ENCODE results near the gene PELI1. TPM values are rescaled to one million over a fixed set of nuclear protein-coding genes. Genes with fewer than 3 reads are reported as not detected.

PELI1 gene
- total and polyA plus RNA-seq, 4 donors = 21.9 to 45.4 (median 39.0) TPM

DNA sequence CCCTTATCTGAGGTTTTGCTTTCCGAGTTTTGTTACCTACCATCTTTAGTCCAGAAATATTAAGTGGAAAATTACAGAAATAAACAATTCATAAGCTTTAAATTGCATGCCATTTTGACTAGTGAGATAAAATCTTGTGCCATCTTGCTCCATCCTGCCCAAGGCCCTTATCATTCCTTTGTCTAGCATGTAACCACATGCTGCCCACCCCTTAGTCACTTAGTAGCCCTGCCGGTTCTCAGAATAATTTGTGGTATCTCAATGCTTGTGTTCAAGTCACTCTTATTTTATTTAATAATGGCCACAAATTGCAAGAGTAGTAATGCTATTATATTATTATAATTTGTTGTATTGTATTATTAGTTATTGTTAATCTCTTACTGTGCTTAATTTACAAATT, 88.2 kb downstream of the PELI1 start:
- Histone ChIP-seq H3K4me1 (ENCODE audit: control insufficient read depth, insufficient read depth, low read length) (no peaks in the 10 kb centered on the region), H3K27ac (ENCODE audit: low read depth, low read length) (no peak overlapping the region), H3K9me3 (ENCODE audit: control insufficient read depth, insufficient read depth, low read length) (no peaks in the 10 kb centered on the region), H3K4me3 (ENCODE audit: low read depth, low read length) (no peak overlapping the region), H3K27me3 (ENCODE audit: control insufficient read depth, insufficient read depth, low read length) (no peaks in the 10 kb centered on the region), H3K36me3 (ENCODE audit: control insufficient read depth, insufficient read depth, low read length) (no peaks in the 10 kb centered on the region)
- no peak for DNase-seq (ENCODE audit: low read depth in 4 of 6, low spot score in 6 of 6)
- no CpG with 5 or more reads among the region's 2 CpGs for WGBS (ENCODE audit: insufficient coverage)

DNA sequence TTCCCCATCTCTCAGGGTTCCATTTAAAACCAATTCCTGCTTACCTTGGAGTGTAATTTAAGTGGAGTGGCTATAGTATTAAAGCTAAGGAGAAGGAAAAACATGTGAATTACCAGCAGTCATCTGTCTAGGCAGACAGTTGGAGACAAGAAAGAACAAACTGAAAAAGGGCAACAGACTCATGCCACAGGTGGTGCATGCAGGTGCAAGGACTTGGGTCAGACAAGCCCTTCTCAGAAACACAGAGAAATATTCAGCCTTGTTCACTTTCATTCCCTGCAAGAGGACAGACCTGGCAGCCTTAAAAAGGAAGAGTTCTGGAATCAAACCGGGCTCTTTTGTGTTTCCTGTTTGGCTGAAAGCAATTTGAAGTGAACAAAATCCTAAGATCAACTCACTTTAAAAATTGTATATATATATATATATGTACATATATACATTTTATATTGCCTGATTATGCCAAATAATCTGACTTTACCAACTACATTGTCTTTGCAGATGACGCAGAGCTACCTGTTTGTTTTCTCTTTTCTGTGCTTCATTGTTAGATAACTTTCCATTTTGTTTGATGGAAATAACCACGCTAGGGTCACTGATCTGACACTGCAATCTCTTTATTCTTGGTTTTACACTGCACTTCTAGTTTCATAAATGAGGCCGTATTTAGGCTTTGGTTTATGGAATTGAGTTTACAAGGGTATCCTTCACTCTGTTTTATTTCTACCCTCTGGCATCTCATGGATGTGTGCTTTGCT, 89.9 kb downstream of the PELI1 start:
- no peaks in the 10 kb centered on the region for H3K27me3 ChIP-seq (ENCODE audit: control insufficient read depth, insufficient read depth, low read length)
- whole genome bisulfite sequencing (ENCODE audit: insufficient coverage) = no CpG with 5 or more reads among the region's 4 CpGs
- H3K36me3 ChIP-seq (ENCODE audit: control insufficient read depth, insufficient read depth, low read length) = no peaks in the 10 kb centered on the region
- H3K4me3 ChIP-seq (ENCODE audit: low read depth, low read length) = no peak overlapping the region
- H3K9me3 ChIP-seq (ENCODE audit: control insufficient read depth, insufficient read depth, low read length) = no peaks in the 10 kb centered on the region
- no peaks in the 10 kb centered on the region for H3K4me1 ChIP-seq (ENCODE audit: control insufficient read depth, insufficient read depth, low read length)
- DNase-seq (ENCODE audit: low read depth in 4 of 6, low spot score in 6 of 6) = peak in 1 of 6 donors; percentile 7
- H3K27ac ChIP-seq (ENCODE audit: low read depth, low read length) = no peak overlapping the region

DNA sequence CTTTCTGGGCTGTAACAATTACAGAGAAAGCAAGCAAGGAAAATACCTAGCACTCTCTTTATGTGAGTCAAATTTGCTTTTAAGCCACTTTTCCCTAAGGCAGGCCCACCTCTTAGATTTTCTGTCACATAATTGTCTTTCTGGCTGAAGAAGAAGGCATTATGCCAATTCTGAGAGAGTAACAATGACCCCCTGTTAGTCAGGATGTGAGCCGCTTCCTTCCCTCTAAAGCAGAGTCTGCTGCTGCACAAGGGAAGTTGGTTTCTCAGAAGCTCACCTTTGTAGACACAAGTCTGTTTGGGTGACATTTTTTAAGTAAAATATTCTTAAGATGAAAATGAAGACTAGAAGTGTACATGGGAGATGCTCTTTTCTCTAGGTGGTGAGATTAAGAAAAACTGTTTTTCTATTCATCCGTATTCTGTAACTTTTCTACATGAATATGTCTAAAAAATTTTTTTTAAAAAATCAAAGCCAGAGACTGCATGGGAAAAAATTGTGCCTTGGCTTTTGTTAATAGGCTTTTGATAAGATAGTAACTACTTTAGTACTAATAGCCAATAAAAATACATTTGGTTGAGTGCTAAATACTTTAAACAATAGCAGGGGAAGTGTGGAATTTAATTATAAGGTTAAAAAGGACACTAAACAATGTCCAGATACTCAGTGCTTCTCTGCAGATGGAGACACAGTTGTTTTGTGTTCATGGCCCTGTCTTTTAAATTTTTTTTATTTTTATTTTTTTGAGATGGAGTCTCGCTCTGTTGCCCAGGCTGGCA, 91.6 kb downstream of the PELI1 start:
- WGBS (ENCODE audit: insufficient coverage) = no CpG with 5 or more reads among the region's 3 CpGs
- Histone ChIP-seq H3K27me3 (ENCODE audit: control insufficient read depth, insufficient read depth, low read length) (no peaks in the 10 kb centered on the region), H3K36me3 (ENCODE audit: control insufficient read depth, insufficient read depth, low read length) (no peaks in the 10 kb centered on the region), H3K4me1 (ENCODE audit: control insufficient read depth, insufficient read depth, low read length) (no peaks in the 10 kb centered on the region), H3K27ac (ENCODE audit: low read depth, low read length) (no peak overlapping the region), H3K4me3 (ENCODE audit: low read depth, low read length) (no peak overlapping the region), H3K9me3 (ENCODE audit: control insufficient read depth, insufficient read depth, low read length) (no peaks in the 10 kb centered on the region)
- peak in 2 of 6 donors; percentile 36 to 38 for DNase-seq (ENCODE audit: low read depth in 4 of 6, low spot score in 6 of 6)

DNA sequence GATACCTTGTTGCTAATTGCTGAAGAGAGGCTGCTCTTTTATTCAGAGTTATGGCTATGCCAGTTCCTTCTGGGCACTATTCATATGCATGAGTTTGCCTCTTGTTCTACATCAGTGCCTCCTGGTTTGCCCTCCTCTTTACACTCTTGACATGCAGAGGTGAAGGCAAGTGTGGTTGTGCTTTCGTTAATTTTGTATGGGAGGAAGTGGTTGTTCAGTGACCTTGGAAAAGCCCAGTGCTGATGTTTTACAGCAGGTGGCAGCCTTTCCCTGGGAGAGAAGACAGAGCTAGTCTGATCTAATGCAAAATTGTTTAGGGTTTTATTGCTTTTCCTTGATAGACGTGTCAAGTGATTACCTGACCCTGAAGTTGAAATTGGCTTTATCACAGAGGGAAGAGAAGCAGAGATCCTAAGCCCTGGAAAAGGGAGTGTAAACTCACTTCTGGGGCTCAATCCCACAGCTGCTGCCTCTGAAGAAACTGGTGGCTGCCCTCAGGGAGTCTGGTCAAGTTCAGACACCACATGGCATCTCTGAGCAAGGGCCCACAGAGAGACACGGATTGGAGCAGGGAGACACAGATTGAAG, 94.5 kb downstream of the PELI1 start:
- H3K36me3 ChIP-seq (ENCODE audit: control insufficient read depth, insufficient read depth, low read length) = no peaks in the 10 kb centered on the region
- DNase-seq (ENCODE audit: low read depth in 4 of 6, low spot score in 6 of 6) = peak; percentile 44 to 90 (median 66)
- no peaks in the 10 kb centered on the region for H3K27me3 ChIP-seq (ENCODE audit: control insufficient read depth, insufficient read depth, low read length)
- H3K27ac ChIP-seq (ENCODE audit: low read depth, low read length) = no peak overlapping the region
- 10% methylated on average over 2 of the region's 3 CpGs for WGBS (ENCODE audit: insufficient coverage)
- no peak overlapping the region for H3K4me3 ChIP-seq (ENCODE audit: low read depth, low read length)
- no peaks in the 10 kb centered on the region for H3K4me1 ChIP-seq (ENCODE audit: control insufficient read depth, insufficient read depth, low read length)
- H3K9me3 ChIP-seq (ENCODE audit: control insufficient read depth, insufficient read depth, low read length) = no peaks in the 10 kb centered on the region

DNA sequence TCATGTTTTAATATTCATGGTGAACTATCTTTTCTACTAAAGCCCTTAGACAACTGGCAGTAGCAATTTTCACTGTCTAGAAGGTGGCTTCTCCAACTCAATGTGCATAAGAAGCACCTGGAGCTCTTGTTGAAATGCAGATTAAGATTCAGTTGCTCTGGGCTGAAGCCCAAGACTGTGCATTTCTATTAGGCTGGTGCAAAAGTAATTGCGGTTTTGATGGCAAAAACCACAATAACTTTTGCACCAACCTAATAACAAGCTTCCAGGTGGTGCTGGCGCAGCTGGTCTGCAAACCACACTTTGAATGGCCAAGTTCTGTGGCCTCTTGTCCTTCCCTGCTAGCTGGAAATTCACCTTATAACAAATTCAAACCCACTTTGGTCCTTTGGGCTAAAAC, 98.3 kb downstream of the PELI1 start:
- H3K27me3 ChIP-seq (ENCODE audit: control insufficient read depth, insufficient read depth, low read length) = no peaks in the 10 kb centered on the region
- H3K4me1 ChIP-seq (ENCODE audit: control insufficient read depth, insufficient read depth, low read length) = no peaks in the 10 kb centered on the region
- no peaks in the 10 kb centered on the region for H3K9me3 ChIP-seq (ENCODE audit: control insufficient read depth, insufficient read depth, low read length)
- WGBS (ENCODE audit: insufficient coverage) = 100% methylated on average over 1 of the region's 2 CpGs
- no peak overlapping the region for H3K27ac ChIP-seq (ENCODE audit: low read depth, low read length)
- no peak overlapping the region for H3K4me3 ChIP-seq (ENCODE audit: low read depth, low read length)
- no peak for DNase-seq (ENCODE audit: low read depth in 4 of 6, low spot score in 6 of 6)
- no peaks in the 10 kb centered on the region for H3K36me3 ChIP-seq (ENCODE audit: control insufficient read depth, insufficient read depth, low read length)

Other genes starting within 250 kb of the PELI1 start
- 10 to 100 TPM; 33.6 to 42.8 TPM for gene VPS54, start 125.0 kb downstream of the PELI1 start, total RNA-seq
- 10 to 100 TPM; 25.5 to 26.6 TPM for gene VPS54, start 125.0 kb downstream of the PELI1 start, polyA plus RNA-seq (ENCODE audit: insufficient read length in 2 of 2)

All from spinal cord (tissue), 10 donors.